B cell (primary cell): ENCODE measurements around the gene RARS1. TPM values are rescaled to one million over a fixed set of nuclear protein-coding genes. Genes with fewer than 3 reads are reported as not detected.

Experiments
- ATAC-seq: fragments of 200-7000 bp; cut with Tn5 transposase; one replicate; pipeline ENCODE4 v1.10.0; 2021; ENCODE audit warnings: low read depth, mild to moderate bottlenecking, moderate number of reproducible peaks, moderate library complexity
- CTCF ChIA-PET: fragments of 350-600 bp; sonication (Branson Sonifier 250); formaldehyde crosslinking; loops from one replicate; lab custom pipeline; 2021; ENCODE audit warnings: antibody characterized with exemption, inconsistent platforms; lab: Charles Lee
- POLR2A ChIA-PET: fragments of 350-600 bp; sonication (Branson Sonifier 250); formaldehyde crosslinking; loops from one replicate; lab custom pipeline; 2021; ENCODE audit warnings: antibody characterized with exemption; lab: Charles Lee
- DNase-seq: peaks from one replicate; pipeline ENCODE4 v3.0.0; 2013
- H2AFZ ChIP-seq: 2 replicates; pipeline ENCODE4 v1.6.1; 2012; ENCODE audit warnings: mild to moderate bottlenecking, low read depth, low read length; ENCODE audit not compliant: insufficient read depth, poor library complexity, severe bottlenecking
- H3K27ac ChIP-seq, 2 donors: 1 replicate in 1 of 2; 2 replicates in 1 of 2; pipeline ENCODE4 v1.5.1; 2012 to 2013; ENCODE audit warnings: low read length in 2 of 2, mild to moderate bottlenecking in 2 of 2, moderate library complexity in 1 of 2
- H3K27me3 ChIP-seq, 4 experiments: fragments of 200-600 bp in 1 of 4; sonication (generic) in 1 of 4; replicated peaks in 1 of 4; 1 replicate in 2 of 4; 2 replicates in 2 of 4; pipeline versions ENCODE4 v1.6.1 to v1.7.0; 2013 to 2016; ENCODE audit warnings: low read length in 3 of 4, mild to moderate bottlenecking in 2 of 4, mixed read lengths in 1 of 4, moderate library complexity in 1 of 4; ENCODE audit not compliant: insufficient read depth in 4 of 4, control insufficient read depth in 3 of 4; ENCODE audit errors: control extremely low read depth in 1 of 4
- H3K36me3 ChIP-seq, 2 experiments: replicated peaks in 1 of 2; 1 replicate in 1 of 2; 2 replicates in 1 of 2; pipeline versions ENCODE4 v1.6.1 to v1.7.1; 2013; ENCODE audit warnings: low read length in 1 of 2; ENCODE audit not compliant: insufficient read depth in 2 of 2, control insufficient read depth in 1 of 2; ENCODE audit errors: control extremely low read depth in 1 of 2, extremely low read depth in 1 of 2
- H3K4me1 ChIP-seq, 2 donors: fragments of 200-600 bp in 1 of 2; sonication (generic) in 1 of 2; 1 replicate in 1 of 2; 2 replicates in 1 of 2; pipeline versions ENCODE4 v1.5.1 to v1.6.1; 2013 to 2017; ENCODE audit warnings: low read length in 2 of 2; ENCODE audit not compliant: control insufficient read depth in 2 of 2, insufficient read depth in 2 of 2
- H3K4me2 ChIP-seq: replicated peaks from 2 replicates; pipeline ENCODE3; 2012; ENCODE audit warnings: mild to moderate bottlenecking, low read depth, low read length; ENCODE audit not compliant: poor library complexity, severe bottlenecking
- H3K4me3 ChIP-seq, 5 experiments: fragments of 200-600 bp in 1 of 5; sonication (generic) in 1 of 5; 1 replicate in 3 of 5; 2 replicates in 2 of 5; pipeline versions ENCODE4 v1.5.1 to v1.7.0; 2011 to 2016; ENCODE audit warnings: low read length in 4 of 5, mild to moderate bottlenecking in 4 of 5, low read depth in 2 of 5, control low read depth in 1 of 5, moderate library complexity in 1 of 5; ENCODE audit not compliant: insufficient read depth in 1 of 5; ENCODE audit errors: control extremely low read depth in 1 of 5, extremely low read depth in 1 of 5
- H3K79me2 ChIP-seq: fragments of 200-600 bp; sonication (generic); one replicate; pipeline ENCODE4 v1.6.0; 2016; ENCODE audit warnings: low read length; ENCODE audit not compliant: control insufficient read depth, insufficient read depth
- H3K9ac ChIP-seq: fragments of 200-600 bp; sonication (generic); 2 replicates; pipeline ENCODE4 v1.6.1; 2017; ENCODE audit warnings: mild to moderate bottlenecking, low read length, moderate library complexity
- H3K9me3 ChIP-seq, 3 donors: one replicate each; pipeline versions ENCODE4 v1.6.1 to v1.7.1; 2013; ENCODE audit warnings: low read length in 2 of 3; ENCODE audit not compliant: control insufficient read depth in 2 of 3, insufficient read depth in 1 of 3; ENCODE audit errors: control extremely low read depth in 1 of 3
- H4K20me1 ChIP-seq: 2 replicates; pipeline ENCODE4 v1.6.0; 2012; ENCODE audit warnings: mild to moderate bottlenecking, low read length; ENCODE audit not compliant: insufficient read depth, control insufficient read depth, poor library complexity, severe bottlenecking
- H3K27ac Mint-ChIP-seq: one replicate; pipeline ENCODE4 v1.8.0; 2021; ENCODE audit warnings: mixed read lengths
- H3K27me3 Mint-ChIP-seq: one replicate; pipeline ENCODE4 v1.8.0; 2021; ENCODE audit warnings: mixed read lengths
- H3K4me1 Mint-ChIP-seq: one replicate; pipeline ENCODE4 v1.8.0; 2021; ENCODE audit warnings: mixed read lengths
- H3K4me3 Mint-ChIP-seq: one replicate; pipeline ENCODE4 v1.8.0; 2021; ENCODE audit warnings: mixed read lengths
- H3K9me3 Mint-ChIP-seq: one replicate; pipeline ENCODE4 v1.8.0; 2022; ENCODE audit warnings: mixed read lengths; ENCODE audit not compliant: insufficient read depth
- CTCF ChIP-seq: fragments of 200-600 bp; IDR thresholded peaks from one replicate; pipeline ENCODE4 v1.8.0; 2022; ENCODE audit warnings: antibody characterized with exemption, mild to moderate bottlenecking
- EZH2 ChIP-seq: IDR thresholded peaks from 2 replicates; pipeline ENCODE4 v1.6.1; 2012; ENCODE audit warnings: borderline replicate concordance, low read depth, mild to moderate bottlenecking, moderate library complexity, low read length; ENCODE audit not compliant: insufficient read depth, poor library complexity, severe bottlenecking
- WGBS: methylation state at CpG from one replicate; pipeline ENCODE4 v1.1.5; 2013; ENCODE audit warnings: missing lambda C conversion rate; ENCODE audit not compliant: insufficient coverage; 5-methylcytosine and 5-hydroxymethylcytosine counted together
- intact Hi-C: fragments of 100-400 bp; cut with micrococcal nuclease; formaldehyde crosslinking; loops from one replicate; pipeline ENCODE4 v1.10.0; 2022
- polyA plus RNA-seq: library from polyadenylated mRNA; depleted of rRNA; stranded (reverse); fragments of >200 nt; gene quantifications from 2 replicates; pipeline ENCODE4 v1.2.3, GENCODE V29; 2012
- total RNA-seq, 2 donors: library from RNA; stranded (reverse); fragments of 120-200 nt in 1 of 2; gene quantifications; 1 replicate in 1 of 2; 2 replicates in 1 of 2; pipeline versions ENCODE4 v1.2.3 to v1.2.4, GENCODE V29; 2013 to 2022

RARS1 gene
- total and polyA plus RNA-seq, 2 donors (not counting 1 experiment from before 2014, with no cell fraction given), result 12.9 to 69.4 TPM

DNA sequence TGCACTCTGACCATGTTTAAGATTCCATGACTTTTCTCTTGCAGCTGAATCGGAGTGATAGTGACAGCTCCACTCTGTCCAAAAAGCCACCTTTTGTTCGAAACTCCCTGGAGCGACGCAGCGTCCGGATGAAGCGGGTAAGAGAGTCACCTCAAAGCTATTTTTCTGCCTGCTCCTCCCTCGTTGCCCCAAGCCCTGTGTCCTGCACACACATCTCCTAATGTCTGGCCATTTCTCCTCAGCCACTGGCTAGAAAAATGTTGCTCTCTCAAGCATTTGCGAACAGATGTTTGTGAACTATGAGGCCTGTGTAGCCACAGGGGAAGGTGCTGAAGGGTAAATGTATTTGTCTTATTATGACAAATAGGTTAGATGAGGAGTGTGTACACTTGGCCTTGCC is 25.7 kb upstream of the RARS1 start:
- H3K79me2 ChIP-seq, result no peaks in the 10 kb centered on the region
- H3K27me3 ChIP-seq, result no peaks in the 10 kb centered on the region
- 96% methylated on average over 9 of the region's 9 CpGs for WGBS
- H3K9me3 ChIP-seq, result peaks cover 0 to 9% (median 0%) of the 10 kb centered on the region in 3 donors
- H3K27ac ChIP-seq, result no peak overlapping the region
- no peaks in the 10 kb centered on the region for H3K36me3 ChIP-seq
- H3K4me2 ChIP-seq, result no peak overlapping the region
- Mint-ChIP-seq H3K4me1 (no peaks in the 10 kb centered on the region), H3K27me3 (no peaks in the 10 kb centered on the region), H3K9me3 (peaks cover 3% of the 10 kb centered on the region), H3K4me3 (no peak overlapping the region), H3K27ac (no peak overlapping the region)
- H2AFZ ChIP-seq, result no peak overlapping the region
- H3K4me1 ChIP-seq, result no peaks in the 10 kb centered on the region
- ATAC-seq, result no peak
- no peak for DNase-seq
- ChIA-PET CTCF (no interaction called here), POLR2A (no interaction called here)
- H3K9ac ChIP-seq, result no peak overlapping the region
- intact Hi-C loops, result no loop called here
- no peak for TF ChIP-seq EZH2
- TF ChIP-seq CTCF, result no peak
- H4K20me1 ChIP-seq, result no peaks in the 10 kb centered on the region
- no peak overlapping the region for H3K4me3 ChIP-seq

DNA sequence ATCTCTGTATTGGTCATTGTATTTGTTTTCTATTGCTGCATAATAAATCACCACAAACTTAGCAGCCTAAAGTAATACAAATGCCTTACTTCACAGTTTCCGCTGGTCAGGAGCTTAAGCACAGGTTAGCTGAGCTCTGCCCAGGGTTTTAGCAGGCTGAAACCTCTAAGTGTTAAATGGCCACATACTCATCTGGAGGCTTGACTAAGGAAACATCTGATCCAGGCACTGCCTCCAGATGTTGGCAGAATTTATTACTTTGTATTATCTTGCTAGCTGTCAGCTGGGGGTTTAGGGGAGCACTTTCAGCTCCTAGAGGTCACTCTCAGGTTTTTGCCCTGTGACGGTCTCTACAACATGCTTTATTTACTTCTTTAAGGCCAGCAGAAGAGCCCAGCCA is 23.2 kb upstream of the RARS1 start:
- H4K20me1 ChIP-seq, result no peaks in the 10 kb centered on the region
- H2AFZ ChIP-seq, result no peak overlapping the region
- intact Hi-C loops, result no loop called here
- no peak overlapping the region for H3K4me3 ChIP-seq
- Mint-ChIP-seq H3K4me3 (no peak overlapping the region), H3K27me3 (no peaks in the 10 kb centered on the region), H3K27ac (no peak overlapping the region), H3K9me3 (no peaks in the 10 kb centered on the region), H3K4me1 (no peaks in the 10 kb centered on the region)
- H3K9me3 ChIP-seq, result peaks cover 0 to 3% (median 0%) of the 10 kb centered on the region in 3 donors
- no peak for TF ChIP-seq EZH2
- TF ChIP-seq CTCF, result no peak
- H3K4me1 ChIP-seq, result no peaks in the 10 kb centered on the region
- no peaks in the 10 kb centered on the region for H3K27me3 ChIP-seq
- WGBS, result 100% methylated on average over 1 of the region's 2 CpGs
- no peak for ATAC-seq
- no peak overlapping the region for H3K4me2 ChIP-seq
- no peaks in the 10 kb centered on the region for H3K36me3 ChIP-seq
- ChIA-PET POLR2A (no interaction called here), CTCF (no interaction called here)
- no peak overlapping the region for H3K27ac ChIP-seq
- no peaks in the 10 kb centered on the region for H3K79me2 ChIP-seq
- H3K9ac ChIP-seq, result no peak overlapping the region
- DNase-seq, result no peak
